NB4 (cell line): ENCODE results near the gene TAPBPL.

Experiments
- DNase-seq: peaks from one replicate; pipeline ENCODE4 v3.0.0; 2010; ENCODE audit warnings: low read depth
- H3K4me3 ChIP-seq: one replicate; pipeline ENCODE4 v1.5.1; 2011; ENCODE audit warnings: mild to moderate bottlenecking, low read depth, low read length, moderate library complexity
- CTCF ChIP-seq: IDR thresholded peaks from one replicate; pipeline ENCODE4 v1.5.1; 2012; ENCODE audit warnings: low read depth, low read length
- MYC ChIP-seq: IDR thresholded peaks from 2 replicates; pipeline ENCODE4 v1.6.1; 2011; ENCODE audit warnings: low read depth, low read length
- POLR2A ChIP-seq: IDR thresholded peaks from 2 replicates; pipeline ENCODE4 v1.6.1; 2011; ENCODE audit warnings: mild to moderate bottlenecking; ENCODE audit not compliant: insufficient read length; ENCODE audit errors: extremely low read depth
- TF ChIP-seq, protein P1 (sequence below): IDR thresholded peaks from 2 replicates; pipeline ENCODE4 v1.6.1; 2011; ENCODE audit warnings: low read depth, low read length

The TAPBPL gene

GRCh38 chr12:6461401-6462233 lies 9.8 kb downstream of the TAPBPL start:
- peak; percentile 99 for DNase-seq
- peak overlapping the region; percentile 51 for H3K4me3 ChIP-seq
- no peak for TF ChIP-seq POLR2A
- TF ChIP-seq, protein P1, sequence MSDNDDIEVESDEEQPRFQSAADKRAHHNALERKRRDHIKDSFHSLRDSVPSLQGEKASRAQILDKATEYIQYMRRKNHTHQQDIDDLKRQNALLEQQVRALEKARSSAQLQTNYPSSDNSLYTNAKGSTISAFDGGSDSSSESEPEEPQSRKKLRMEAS = peak; percentile 83
- TF ChIP-seq MYC = peak; percentile 85
- no peak for TF ChIP-seq CTCF

- TF ChIP-seq MYC = no peak
- TF ChIP-seq POLR2A = no peak
- no peak for TF ChIP-seq CTCF
- TF ChIP-seq, protein P1 = no peak
- DNase-seq = no peak
- H3K4me3 ChIP-seq = peak overlapping the region; percentile 51
Measured at GRCh38 chr12:6462234-6462995, 10.6 kb downstream of the TAPBPL start.

DNA sequence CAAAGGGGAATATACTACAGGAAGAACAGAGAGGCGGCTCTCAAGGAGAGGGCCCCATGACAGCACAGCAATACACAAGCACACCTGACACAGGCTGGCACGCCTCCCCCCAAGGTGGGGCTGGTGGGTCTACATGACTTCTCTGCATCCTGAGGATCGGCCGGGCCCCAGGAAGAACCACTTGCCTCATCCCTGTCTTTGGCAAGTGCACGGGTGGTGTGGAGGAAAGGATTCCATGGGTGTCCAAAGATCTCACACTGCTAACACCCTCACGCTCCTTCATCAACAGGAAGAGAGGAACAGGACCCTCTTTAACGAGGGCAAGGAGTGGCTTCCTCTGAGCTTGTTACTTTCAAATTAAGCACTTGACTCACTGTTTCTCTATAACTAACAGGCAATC lies 11.4 kb downstream of the TAPBPL start:
- TF ChIP-seq POLR2A (no peak), MYC (no peak), CTCF (no peak)
- TF ChIP-seq, protein P1 = no peak
- H3K4me3 ChIP-seq = no peak overlapping the region
- DNase-seq = no peak

- TF ChIP-seq POLR2A = no peak
- TF ChIP-seq, protein P1 = no peak
- H3K4me3 ChIP-seq = no peak overlapping the region
- no peak for DNase-seq
Measured at GRCh38 chr12:6463858-6464257, 12.0 kb downstream of the TAPBPL start.

DNA sequence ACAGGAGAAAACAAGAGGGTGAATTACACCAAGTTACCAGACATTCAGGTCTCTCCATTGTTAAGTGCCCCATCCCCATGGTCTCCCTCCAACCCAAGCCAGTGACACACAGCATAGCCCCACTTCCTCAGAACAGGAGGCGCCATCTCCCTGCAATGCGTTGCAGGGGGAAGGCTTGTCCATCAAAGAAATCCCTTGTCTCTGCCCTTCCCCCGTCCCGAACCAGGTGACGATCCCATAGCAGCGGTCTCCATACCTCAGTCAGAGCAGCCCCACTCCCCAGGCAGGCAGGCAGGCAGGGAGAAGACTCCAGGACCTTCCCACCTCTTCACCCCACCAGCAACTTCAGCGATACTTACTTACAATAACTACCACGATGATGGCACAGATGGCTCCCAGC lies 12.7 kb downstream of the TAPBPL start:
- no peak for DNase-seq
- H3K4me3 ChIP-seq = no peak overlapping the region
- TF ChIP-seq MYC = no peak
- TF ChIP-seq, protein P1 = no peak

- no peak overlapping the region for H3K4me3 ChIP-seq
- TF ChIP-seq MYC = no peak
- TF ChIP-seq CTCF = peak; percentile 86
- TF ChIP-seq POLR2A = no peak
- TF ChIP-seq, protein P1 = 0 out of 2 replicates have a peak, but pooled peaks have one; percentile 16
- DNase-seq = peak; percentile 72
Measured at GRCh38 chr12:6465467-6466183, 13.8 kb downstream of the TAPBPL start.
